ENCODE data around the gene COL15A1.

Gene COL15A1

DNA sequence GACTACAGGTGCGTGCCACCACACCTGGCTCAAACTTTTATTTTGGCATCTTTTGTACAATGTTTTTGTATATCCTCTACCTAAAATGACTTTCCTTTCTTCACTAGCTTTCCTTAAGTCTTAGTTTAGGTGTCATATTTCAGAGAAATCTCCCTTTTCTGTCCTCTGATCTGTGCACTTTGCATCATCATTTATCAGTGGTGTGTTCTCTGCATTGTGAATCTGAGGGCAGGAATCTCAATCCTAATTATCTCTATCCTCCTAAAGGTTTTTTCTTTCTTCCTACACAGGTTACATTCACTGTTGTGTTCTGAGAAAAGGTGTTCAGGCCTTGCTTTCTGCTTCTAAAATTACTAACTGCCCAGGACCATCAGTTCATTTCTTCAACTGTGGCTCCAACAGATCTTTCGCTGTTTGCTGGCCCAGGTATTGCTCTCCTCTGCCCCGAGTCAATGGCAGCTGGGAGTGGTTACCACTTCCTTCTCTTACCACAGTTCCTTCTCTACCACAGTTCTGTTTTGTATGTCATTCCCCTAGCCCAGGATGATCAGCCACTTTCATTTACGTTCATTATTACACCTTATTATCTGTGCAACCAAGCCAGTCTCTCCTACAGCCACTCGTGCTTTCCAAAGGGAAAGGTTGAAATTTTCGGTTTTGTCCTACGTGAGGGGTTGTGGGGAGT, 175.2 kb downstream of the COL15A1 start:
- no peak for DNase-seq

DNA sequence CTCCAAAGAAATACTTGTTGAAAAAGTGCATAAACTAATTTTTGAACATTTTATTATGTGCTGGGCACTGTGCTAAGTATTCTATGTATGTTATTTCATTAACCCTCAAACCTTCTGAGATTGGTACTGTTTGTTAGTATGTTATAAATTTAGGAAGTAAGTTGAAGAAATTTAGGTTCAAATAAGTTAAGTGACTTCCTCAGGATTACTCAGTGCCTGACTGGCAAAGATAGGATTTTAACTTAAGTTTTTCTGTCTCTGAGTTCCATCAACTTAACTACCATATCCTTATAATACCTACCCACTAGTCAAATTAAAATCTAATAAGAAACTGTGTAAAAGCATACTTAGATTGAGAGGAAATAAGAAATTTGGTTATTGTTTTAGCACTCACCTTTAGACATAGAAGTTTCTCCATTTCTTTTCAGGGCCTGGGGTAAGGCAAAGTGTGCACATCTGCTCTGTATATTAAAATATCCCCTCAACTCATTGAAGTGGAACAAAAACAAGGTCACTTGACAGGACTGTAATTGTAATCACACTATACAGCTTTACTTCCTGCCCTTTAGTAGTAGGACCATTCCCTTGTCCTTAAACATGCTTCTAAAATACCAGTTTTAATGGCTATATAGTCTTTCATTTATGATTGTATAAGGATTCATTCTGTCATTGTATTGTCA, 176.4 kb downstream of the COL15A1 start:
- no peak for DNase-seq

All from activated CD8-positive, alpha-beta memory T cell treated with anti-CD3 and anti-CD28 coated beads for 24 hours (primary cell).